ENCODE measurements around the gene KNDC1.
"Not testable (repeated sequence)": the region's sequence is repeated elsewhere in the genome, so short reads cannot be mapped to it uniquely, and the experiment has no call there.

Gene KNDC1

DNA sequence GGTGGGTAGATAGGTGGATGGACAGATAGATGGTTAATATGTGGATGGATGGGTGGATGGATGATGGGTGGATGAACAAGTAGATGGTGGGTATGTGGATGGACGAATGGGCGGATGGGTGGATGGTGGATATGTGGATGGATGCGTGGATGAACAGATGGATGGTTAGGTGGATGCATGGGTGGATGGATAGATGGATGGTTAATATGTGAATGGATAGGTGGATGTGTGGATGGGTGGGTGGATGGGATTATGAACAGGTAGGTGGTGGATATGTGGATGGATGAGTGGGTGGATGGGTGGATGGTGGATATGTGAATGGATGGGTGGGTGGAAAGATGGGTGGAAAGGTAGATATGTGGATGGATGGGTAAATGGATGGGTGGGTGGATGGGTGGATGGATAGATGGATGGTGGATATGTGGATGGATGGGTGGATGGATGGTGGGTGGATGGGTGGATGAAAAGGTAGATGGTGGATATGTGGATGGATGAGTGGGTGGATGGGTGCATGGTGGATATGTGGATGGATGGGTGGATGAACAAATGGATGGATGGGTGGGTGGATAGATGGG lies 14.8 kb downstream of the KNDC1 start:
- CTCF ChIA-PET = no interaction called here
- TF ChIP-seq, protein P1, sequence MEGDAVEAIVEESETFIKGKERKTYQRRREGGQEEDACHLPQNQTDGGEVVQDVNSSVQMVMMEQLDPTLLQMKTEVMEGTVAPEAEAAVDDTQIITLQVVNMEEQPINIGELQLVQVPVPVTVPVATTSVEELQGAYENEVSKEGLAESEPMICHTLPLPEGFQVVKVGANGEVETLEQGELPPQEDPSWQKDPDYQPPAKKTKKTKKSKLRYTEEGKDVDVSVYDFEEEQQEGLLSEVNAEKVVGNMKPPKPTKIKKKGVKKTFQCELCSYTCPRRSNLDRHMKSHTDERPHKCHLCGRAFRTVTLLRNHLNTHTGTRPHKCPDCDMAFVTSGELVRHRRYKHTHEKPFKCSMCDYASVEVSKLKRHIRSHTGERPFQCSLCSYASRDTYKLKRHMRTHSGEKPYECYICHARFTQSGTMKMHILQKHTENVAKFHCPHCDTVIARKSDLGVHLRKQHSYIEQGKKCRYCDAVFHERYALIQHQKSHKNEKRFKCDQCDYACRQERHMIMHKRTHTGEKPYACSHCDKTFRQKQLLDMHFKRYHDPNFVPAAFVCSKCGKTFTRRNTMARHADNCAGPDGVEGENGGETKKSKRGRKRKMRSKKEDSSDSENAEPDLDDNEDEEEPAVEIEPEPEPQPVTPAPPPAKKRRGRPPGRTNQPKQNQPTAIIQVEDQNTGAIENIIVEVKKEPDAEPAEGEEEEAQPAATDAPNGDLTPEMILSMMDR (IDR thresholded peaks at IDR 0.05; ENCODE audit: insufficient read depth, low read length, missing control alignments) = no peak
- no peak for DNase-seq (ENCODE audit: low read depth, low spot score)
- POLR2A ChIA-PET = no interaction called here
- H3K4me3 ChIP-seq (ENCODE audit: low read depth, low read length) = no peak overlapping the region

GRCh38 chr10:133175624-133176023 lies 15.6 kb downstream of the KNDC1 start:
- CTCF ChIA-PET; DNase-seq (ENCODE audit: low read depth, low spot score); POLR2A ChIA-PET; H3K4me3 ChIP-seq (ENCODE audit: low read depth, low read length): not testable (repeated sequence)

DNA sequence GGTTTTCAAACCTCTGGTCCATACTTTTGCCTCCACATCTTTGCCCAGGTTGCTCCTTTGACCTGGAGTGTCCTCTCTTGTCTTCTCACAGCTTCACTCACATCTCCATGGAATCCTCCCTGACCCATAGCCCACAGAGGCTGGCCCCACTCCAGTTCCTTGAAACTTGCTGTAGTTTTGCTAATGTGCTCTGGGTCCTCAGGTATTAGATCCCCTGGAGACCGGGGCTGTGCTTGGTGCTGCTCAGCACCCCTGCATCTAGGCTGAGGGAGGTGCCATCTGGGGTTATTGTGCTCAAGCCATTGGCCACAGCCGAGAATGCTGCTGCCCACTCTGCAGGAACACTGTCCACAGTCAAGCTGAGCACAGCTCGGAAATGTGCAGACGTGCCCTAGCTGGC lies 16.5 kb downstream of the KNDC1 start:
- CTCF ChIA-PET = no interaction called here
- TF ChIP-seq, protein P1 (IDR thresholded peaks at IDR 0.05; ENCODE audit: insufficient read depth, low read length, missing control alignments) = no peak
- DNase-seq (ENCODE audit: low read depth, low spot score) = no peak
- H3K4me3 ChIP-seq (ENCODE audit: low read depth, low read length) = no peak overlapping the region
- POLR2A ChIA-PET = no interaction called here

GRCh38 chr10:133177380-133178157 lies 17.6 kb downstream of the KNDC1 start:
- no peak for DNase-seq (ENCODE audit: low read depth, low spot score)
- ChIA-PET CTCF (no interaction called here), POLR2A (no interaction called here)
- TF ChIP-seq, protein P1 (IDR thresholded peaks at IDR 0.05; ENCODE audit: insufficient read depth, low read length, missing control alignments) = no peak
- H3K4me3 ChIP-seq (ENCODE audit: low read depth, low read length) = no peak overlapping the region

GRCh38 chr10:133178357-133179127 lies 18.5 kb downstream of the KNDC1 start:
- ChIA-PET POLR2A (no interaction called here), CTCF (no interaction called here)
- DNase-seq (ENCODE audit: low read depth, low spot score) = no peak
- TF ChIP-seq, protein P1 (IDR thresholded peaks at IDR 0.05; ENCODE audit: insufficient read depth, low read length, missing control alignments) = no peak
- H3K4me3 ChIP-seq (ENCODE audit: low read depth, low read length) = no peak overlapping the region

DNA sequence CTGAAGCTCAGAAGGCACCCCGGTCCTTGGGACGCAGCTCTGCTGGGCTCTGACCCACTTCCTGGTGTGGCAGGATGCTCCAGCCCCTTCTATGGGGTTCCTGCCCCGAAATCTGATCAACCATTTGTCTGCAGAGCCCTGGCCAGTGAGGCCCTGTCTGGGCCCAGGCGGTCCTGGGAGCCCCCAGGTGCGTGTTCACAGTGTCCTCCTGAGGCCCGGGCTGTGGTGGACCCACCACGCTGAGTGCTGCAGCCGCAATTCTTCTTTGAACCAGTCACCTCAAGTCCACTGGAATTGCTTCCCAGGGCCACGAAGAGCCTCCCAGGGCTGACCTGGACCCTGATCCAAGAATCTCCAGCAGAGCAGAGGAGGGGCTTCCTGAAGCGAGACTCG lies 19.1 kb downstream of the KNDC1 start:
- TF ChIP-seq, protein P1 (IDR thresholded peaks at IDR 0.05; ENCODE audit: insufficient read depth, low read length, missing control alignments) = no peak
- ChIA-PET POLR2A (no interaction called here), CTCF (no interaction called here)
- DNase-seq (ENCODE audit: low read depth, low spot score) = no peak
- H3K4me3 ChIP-seq (ENCODE audit: low read depth, low read length) = no peak overlapping the region
